ENCODE results near the gene OR10A3.

OR10A3 gene

GRCh38 chr11:7944123-7944522 lies 2.6 kb upstream of the OR10A3 start:
- no peak for FAIRE-seq
- no peak for DNase-seq (ENCODE audit: insufficient read length, low spot score)

- FAIRE-seq (no peak), DNase-seq (ENCODE audit: insufficient read length, low spot score) (no peak)
Measured at GRCh38 chr11:7941146-7941545, 362 bp downstream of the OR10A3 start.

GRCh38 chr11:7936615-7937014 lies 4.9 kb downstream of the OR10A3 start:
- FAIRE-seq (no peak), DNase-seq (ENCODE audit: insufficient read length, low spot score) (no peak)

GRCh38 chr11:7931168-7931567 lies 10.3 kb downstream of the OR10A3 start, which contains the start of gene OR10A6:
Gene OR10A6 (minus strand): TSS chr11:7931268. CDS start chr11:7928662, 2,606 bp downstream.
- no peak for DNase-seq (ENCODE audit: insufficient read length, low spot score)
- no peak for FAIRE-seq

GRCh38 chr11:7927635-7928034 lies 13.9 kb downstream of the OR10A3 start:
- DNase-seq (ENCODE audit: insufficient read length, low spot score) (no peak), FAIRE-seq (no peak)

- DNase-seq (ENCODE audit: insufficient read length, low spot score) (no peak), FAIRE-seq (no peak)
Measured at GRCh38 chr11:7924536-7924935, 17.0 kb downstream of the OR10A3 start.

GRCh38 chr11:7918141-7918540 lies 23.4 kb downstream of the OR10A3 start:
- DNase-seq (ENCODE audit: insufficient read length, low spot score) (no peak), FAIRE-seq (no peak)

- no peak for DNase-seq (ENCODE audit: insufficient read length, low spot score)
- FAIRE-seq, result no peak
Measured at GRCh38 chr11:7911011-7911410, 30.5 kb downstream of the OR10A3 start.

GRCh38 chr11:7910286-7910788 lies 31.2 kb downstream of the OR10A3 start:
- no peak for FAIRE-seq

GRCh38 chr11:7909585-7910285 lies 31.8 kb downstream of the OR10A3 start:
- DNase-seq (ENCODE audit: insufficient read length, low spot score) (no peak), FAIRE-seq (no peak)

More at GRCh38 chr11:7910286-7910788, 31.2 kb downstream of the OR10A3 start:
- no peak for DNase-seq (ENCODE audit: insufficient read length, low spot score)

- no peak for FAIRE-seq
- DNase-seq (ENCODE audit: insufficient read length, low spot score), result no peak
Measured at GRCh38 chr11:7907121-7907520, 34.4 kb downstream of the OR10A3 start.

GRCh38 chr11:7906481-7906880 lies 35.0 kb downstream of the OR10A3 start:
- DNase-seq (ENCODE audit: insufficient read length, low spot score), result no peak
- no peak for FAIRE-seq

- no peak for DNase-seq (ENCODE audit: insufficient read length, low spot score)
- FAIRE-seq, result no peak
Measured at GRCh38 chr11:7905961-7906429, 35.5 kb downstream of the OR10A3 start.

GRCh38 chr11:7905549-7905948 lies 36.0 kb downstream of the OR10A3 start:
- DNase-seq (ENCODE audit: insufficient read length, low spot score) (no peak), FAIRE-seq (no peak)

- FAIRE-seq (no peak), DNase-seq (ENCODE audit: insufficient read length, low spot score) (no peak)
Measured at GRCh38 chr11:7904917-7905316, 36.6 kb downstream of the OR10A3 start.

- FAIRE-seq (no peak), DNase-seq (ENCODE audit: insufficient read length, low spot score) (no peak)
Measured at GRCh38 chr11:7903940-7904339, 37.6 kb downstream of the OR10A3 start.

- DNase-seq (ENCODE audit: insufficient read length, low spot score) (no peak), FAIRE-seq (no peak)
Measured at GRCh38 chr11:7901319-7901854, 40.1 kb downstream of the OR10A3 start.

- DNase-seq (ENCODE audit: insufficient read length, low spot score) (no peak), FAIRE-seq (no peak)
Measured at GRCh38 chr11:7900686-7901085, 40.8 kb downstream of the OR10A3 start.

GRCh38 chr11:7899418-7899817 lies 42.1 kb downstream of the OR10A3 start:
- FAIRE-seq (no peak), DNase-seq (ENCODE audit: insufficient read length, low spot score) (no peak)

GRCh38 chr11:7898666-7899283 lies 42.7 kb downstream of the OR10A3 start:
- DNase-seq (ENCODE audit: insufficient read length, low spot score) (no peak), FAIRE-seq (no peak)

- DNase-seq (ENCODE audit: insufficient read length, low spot score), result no peak
- no peak for FAIRE-seq
Measured at GRCh38 chr11:7896009-7896785, 45.3 kb downstream of the OR10A3 start.

Data from GM19239 (cell line).